Left renal pelvis (tissue), 4 donors: ENCODE measurements around the gene HEPACAM. TPM values are rescaled to one million over a fixed set of nuclear protein-coding genes. Genes with fewer than 3 reads are reported as not detected.
A peak's percentile ranks its signal among the peaks of the same experiment; 100 is the strongest.
"Not testable (repeated sequence)": the region's sequence is repeated elsewhere in the genome, so short reads cannot be mapped to it uniquely, and the experiment has no call there.

ENCODE experiments used
- DNase-seq, 4 donors: peaks; one replicate each; pipeline ENCODE4 v3.0.0-alpha.2; 2013; ENCODE audit warnings: low read depth in 4 of 4, low spot score in 3 of 4
- polyA plus RNA-seq, 4 donors: library from polyadenylated mRNA; unstranded; fragments of 120-200 nt; gene quantifications; one replicate each; pipeline ENCODE4 v1.2.1, GENCODE V29; 2013; ENCODE audit not compliant: insufficient read length in 4 of 4

The HEPACAM gene, protein sequence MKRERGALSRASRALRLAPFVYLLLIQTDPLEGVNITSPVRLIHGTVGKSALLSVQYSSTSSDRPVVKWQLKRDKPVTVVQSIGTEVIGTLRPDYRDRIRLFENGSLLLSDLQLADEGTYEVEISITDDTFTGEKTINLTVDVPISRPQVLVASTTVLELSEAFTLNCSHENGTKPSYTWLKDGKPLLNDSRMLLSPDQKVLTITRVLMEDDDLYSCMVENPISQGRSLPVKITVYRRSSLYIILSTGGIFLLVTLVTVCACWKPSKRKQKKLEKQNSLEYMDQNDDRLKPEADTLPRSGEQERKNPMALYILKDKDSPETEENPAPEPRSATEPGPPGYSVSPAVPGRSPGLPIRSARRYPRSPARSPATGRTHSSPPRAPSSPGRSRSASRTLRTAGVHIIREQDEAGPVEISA
- polyA plus RNA-seq: 1 to 10 TPM in 3 of 4 donors, under 1 TPM in 1; 0.11 to 2.4 (median 2.0) TPM

DNA sequence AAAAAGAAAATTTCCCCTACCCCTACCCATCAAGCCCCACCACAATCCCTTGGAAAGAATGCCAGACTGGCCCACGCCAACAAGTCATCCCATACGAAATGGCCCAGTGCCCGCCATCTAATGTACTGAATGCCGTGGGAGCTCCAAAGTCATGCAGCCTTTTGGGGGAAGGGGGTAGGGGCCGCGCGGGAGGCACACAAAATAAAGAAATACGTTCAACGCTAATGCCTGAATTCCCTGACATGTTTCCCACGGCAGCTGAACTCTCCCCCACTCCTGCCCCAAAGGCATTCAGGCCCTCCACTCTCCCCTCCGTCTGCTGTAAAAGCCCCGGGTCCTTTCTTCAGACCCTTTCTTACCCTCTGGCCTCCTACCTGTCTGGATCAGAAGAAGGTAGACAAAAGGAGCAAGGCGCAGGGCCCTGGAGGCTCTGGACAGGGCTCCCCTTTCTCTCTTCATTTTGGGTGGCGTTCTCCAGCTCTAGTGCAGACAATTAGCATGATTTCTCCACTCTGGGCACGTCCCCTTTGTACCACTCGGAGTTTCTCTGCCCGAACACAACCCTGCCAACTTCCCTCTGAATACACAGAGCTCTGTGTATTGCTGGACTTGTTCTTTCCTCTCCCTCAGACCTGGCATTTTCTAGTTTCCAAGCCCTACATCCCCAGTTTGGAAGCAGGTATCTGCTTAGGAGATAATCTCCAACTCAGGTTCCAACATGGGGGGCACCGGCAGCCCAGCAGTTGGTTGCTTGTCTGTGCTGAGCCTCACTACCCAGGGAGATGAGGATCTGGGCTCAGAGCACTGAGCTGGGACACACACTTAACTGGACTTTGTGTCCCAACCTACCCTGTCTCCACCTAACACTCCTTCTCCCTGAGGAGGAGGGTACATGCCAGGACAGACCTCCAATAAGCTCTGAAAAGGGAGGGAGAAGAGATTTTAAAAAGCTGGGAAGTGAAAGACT is at the start of gene HEPACAM:
Gene HEPACAM (minus strand): TSS at position 500 of the 967 bp plus-strand sequence. CDS start 41 bp downstream, at position 459.
- no peak for DNase-seq

DNA sequence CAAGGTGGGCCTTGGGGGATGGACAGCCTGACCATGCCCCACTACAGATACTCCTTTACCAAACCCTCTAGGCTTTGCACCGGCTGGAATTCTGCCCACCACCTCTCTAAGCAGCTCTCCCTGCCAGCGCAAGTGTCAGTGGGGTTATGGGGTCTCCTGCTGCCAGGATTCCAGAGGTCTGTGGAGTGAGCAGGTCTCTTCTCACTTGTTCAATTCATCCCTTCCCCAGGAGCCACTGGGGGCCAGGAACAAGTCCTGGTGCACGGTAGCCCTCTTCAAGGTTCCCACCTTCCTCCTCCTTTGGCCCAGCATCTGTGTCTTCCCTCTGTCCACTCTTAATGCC is 48.6 kb upstream of the HEPACAM start:
- no peak for DNase-seq

DNA sequence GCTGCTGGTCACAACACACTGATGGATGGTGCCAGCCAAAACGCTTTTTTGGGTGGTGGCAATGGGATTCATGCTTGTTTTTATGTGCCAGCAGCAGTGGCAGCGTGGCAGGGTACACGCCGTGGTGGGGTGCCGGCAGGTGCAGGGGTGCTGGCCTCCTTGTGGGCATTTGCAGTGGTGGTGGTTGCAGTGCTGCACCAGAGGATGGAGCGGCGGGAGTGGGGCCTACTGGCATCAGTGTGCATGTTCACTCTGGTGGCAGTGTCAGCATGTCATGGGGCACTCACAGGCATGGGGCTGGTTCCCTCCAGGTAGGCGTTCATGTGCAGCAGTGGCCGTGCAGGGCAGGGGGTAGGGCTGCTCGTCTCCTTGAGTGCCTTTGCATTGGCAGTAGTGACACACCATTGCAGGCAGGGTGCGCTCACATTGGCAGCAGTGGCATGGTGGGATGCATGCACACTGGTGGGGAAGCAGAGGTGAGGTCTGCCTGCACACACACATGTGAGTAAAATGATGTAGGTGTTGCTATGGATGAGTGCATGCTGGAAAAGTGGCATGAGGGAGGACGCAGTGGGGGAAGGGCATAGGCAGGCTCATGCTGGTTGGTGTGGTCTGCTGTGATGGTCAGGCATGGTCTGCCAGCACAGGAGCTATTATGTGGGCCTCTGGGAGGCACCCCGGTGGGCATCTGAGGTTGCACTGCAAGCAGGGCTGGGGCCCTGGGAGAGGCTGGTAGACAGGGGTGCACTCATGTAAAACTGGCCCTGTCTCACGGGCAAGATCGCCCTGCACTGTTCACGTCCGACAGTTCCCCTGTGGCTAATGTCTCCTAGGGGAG is 48.0 kb upstream of the HEPACAM start:
- no peak for DNase-seq

DNA sequence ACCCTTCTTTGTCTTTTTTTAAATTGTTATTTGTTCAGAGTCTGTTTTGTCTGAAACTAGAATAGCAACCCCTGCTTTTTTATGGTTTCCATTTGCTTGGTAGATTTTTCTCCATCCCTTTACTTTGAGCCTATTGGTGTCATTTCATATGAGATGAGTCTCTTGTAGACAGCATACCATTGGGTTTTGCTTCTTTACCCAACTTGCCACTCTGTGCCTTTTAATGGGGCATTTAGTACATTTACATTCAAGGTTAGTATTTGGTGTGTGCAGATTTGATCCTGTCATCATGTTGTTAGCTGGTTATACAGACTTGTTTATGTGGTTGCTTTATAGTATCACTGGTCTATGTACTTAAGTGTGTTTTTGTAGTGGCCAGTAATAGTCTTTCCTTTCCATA is 46.2 kb upstream of the HEPACAM start:
- no peak for DNase-seq

DNA sequence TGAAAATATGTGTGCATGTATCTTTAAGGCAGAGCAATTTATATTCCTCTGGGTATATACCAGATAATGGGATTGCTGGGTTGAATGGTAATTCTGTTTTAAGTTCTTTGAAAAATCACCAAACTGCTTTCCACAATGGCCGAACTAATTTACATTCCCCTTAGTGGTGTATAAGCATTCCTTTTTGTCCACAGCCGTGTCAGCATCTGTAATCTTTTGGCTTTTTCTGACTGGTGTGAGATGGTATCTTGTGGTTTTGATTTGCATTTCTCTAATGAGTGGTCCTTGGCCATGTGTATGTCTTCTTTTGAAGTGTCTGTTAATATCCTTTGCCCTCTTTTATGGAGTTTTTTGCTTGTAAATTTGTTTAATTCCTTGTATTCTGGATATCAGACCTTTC is 42.5 kb upstream of the HEPACAM start:
- DNase-seq: no peak

DNA sequence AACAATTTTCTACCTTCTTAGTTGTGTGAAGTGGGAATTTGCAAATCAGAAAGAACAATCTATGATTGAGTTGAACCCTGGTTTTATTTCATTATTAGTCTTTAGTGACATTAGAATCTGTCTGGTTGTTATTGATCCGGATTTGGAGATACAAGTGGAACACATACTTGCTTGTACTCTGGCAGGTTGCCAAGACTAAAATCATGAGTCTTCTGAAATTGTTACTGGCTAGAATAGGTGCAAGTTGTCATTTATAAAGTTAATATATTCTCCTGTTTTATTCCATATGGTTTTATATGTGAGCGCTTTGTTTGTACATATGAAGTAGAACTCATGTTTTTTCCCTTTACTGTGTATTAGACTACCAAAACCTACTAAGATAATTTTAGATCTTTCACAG is 41.2 kb upstream of the HEPACAM start:
- DNase-seq: no peak

DNA sequence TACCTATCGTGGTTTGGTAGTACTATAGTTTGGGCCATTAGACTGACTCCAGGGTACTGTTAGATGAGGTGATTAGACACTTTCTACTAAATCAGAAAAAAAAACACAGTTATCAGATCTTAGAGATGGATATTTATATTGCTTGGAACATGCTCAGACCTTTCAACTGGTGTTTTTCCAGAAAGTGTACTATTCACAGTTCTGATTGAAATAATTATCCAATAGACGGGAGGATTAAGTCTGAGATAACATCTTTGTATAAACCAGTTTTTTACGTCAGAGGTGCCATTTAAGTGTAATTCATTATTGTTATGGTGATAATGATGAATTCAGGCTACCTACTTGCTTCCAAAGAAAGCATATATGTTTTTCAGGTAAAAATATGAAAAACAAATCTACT is 40.7 kb upstream of the HEPACAM start:
- no peak for DNase-seq

DNA sequence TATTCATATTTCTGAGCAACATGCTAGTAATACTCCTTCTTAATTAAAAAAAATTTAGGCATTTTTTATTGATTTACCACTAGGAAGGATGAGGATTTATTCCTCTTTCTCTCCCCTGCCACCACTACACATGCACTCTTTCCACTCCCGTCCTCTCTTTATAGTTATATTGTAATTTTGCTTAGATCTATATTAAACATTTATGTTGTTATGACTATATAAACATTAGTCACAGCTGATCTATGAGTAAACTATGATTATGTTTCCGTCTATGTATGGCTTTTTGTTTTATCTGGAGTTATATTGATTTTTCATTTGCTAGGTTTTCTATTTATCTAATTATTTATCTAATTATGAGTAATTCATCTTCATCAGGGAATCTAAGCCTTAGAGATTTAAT is 36.0 kb upstream of the HEPACAM start:
- DNase-seq: no peak

DNA sequence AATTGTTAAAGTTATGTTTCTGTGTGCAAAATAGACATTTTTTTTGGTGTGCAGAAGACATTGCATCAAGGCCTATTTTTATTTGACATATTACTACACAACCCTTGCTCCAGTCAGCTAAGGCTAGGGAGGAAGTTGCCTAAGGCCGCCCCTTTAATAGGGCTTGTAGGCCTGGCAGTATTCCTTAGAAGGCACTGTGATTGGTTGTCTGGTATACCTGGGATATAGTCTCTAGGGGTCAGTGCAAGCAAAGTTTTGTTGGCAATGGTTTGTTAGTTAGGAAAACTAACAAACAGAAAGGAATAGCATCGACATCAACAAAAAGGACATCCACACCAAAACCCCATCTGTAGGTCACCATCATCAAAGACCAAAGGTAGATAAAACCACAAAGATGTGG is 35.1 kb upstream of the HEPACAM start:
- no peak for DNase-seq

DNA sequence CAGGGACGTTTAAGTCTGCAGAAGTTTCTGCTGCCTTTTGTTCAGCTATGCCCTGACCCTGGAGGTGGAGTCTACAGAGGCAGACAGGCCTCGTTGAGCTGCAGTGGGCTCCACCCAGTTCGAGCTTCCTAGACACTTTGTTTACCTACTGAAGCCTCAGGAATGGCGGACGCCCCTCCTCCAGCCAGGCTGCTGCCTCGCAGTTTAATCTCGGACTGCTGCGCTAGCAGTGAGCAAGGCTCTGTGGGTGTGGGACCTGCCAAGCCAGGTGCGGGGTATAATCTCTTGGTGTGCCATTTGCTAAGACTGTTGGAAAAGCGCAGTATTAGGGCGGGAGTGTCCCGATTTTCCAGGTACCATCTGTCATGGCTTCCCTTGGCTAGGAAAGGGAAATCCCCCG is 32.4 kb upstream of the HEPACAM start:
- DNase-seq: not testable (repeated sequence)

DNA sequence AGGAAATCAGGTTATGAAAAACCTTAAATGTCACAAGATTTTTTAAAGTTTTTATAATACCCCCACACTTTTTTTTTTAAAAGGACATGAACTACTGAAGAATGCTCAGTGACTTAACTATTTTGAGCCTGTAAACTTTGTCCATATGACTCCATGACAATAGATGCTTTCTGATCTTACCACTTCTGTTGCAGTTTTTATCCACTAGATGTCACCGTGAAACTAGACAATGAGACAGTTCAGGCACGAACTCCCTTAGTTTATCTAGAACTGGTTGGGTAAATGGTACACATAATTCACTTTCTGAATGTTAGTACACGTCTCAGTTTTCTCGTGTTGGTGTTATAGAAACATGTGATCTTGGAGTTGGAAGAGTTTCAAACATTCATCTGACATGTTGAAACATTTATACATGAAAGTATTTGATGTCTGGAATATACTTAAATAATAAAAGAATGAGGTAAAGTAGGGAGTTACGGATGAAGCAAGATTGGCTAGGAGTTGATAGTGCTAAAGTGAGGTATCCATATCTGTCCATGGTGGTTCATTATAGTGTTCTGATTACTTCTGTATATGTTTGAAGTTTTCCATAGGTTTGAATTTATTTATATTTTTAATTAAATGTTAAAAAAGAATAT is 26.2 kb upstream of the HEPACAM start:
- DNase-seq: peak; percentile 27 to 54 (median 52)

DNA sequence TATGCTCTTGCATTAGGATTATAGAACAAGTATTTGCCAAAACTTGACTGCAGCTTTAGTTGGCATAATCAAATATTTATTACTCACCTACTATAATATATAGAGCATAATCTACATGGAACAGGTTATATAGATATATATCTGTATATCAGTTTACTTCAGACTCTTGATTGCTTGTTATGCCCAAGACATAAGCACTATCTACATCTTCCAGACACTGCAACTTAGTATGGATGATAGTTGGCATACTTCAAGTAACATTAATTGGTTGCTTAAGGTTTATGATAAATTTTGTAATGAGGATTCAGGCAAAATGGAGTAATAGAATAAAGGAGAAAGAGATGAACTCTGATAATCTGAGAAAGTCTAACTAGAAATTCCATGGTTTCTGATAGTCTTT is 19.2 kb upstream of the HEPACAM start:
- DNase-seq: no peak

DNA sequence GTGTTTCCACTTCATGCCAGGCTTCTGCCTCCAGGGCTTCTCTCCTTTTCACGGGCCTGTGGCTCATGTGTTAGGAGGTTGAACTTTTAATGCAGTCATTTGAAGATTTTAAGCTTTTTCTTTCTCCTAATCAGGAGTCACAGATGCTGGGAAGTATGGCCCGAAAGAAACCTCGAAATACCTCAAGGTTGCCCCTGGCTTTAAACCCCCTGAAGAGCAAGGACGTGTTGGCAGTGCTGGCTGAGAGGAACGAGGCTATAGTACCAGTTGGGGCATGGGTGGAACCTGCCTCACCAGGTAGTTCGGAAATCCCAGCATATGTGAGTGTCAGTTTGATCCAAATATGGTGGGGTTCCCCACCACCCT is 18.7 kb upstream of the HEPACAM start:
- no peak for DNase-seq

DNA sequence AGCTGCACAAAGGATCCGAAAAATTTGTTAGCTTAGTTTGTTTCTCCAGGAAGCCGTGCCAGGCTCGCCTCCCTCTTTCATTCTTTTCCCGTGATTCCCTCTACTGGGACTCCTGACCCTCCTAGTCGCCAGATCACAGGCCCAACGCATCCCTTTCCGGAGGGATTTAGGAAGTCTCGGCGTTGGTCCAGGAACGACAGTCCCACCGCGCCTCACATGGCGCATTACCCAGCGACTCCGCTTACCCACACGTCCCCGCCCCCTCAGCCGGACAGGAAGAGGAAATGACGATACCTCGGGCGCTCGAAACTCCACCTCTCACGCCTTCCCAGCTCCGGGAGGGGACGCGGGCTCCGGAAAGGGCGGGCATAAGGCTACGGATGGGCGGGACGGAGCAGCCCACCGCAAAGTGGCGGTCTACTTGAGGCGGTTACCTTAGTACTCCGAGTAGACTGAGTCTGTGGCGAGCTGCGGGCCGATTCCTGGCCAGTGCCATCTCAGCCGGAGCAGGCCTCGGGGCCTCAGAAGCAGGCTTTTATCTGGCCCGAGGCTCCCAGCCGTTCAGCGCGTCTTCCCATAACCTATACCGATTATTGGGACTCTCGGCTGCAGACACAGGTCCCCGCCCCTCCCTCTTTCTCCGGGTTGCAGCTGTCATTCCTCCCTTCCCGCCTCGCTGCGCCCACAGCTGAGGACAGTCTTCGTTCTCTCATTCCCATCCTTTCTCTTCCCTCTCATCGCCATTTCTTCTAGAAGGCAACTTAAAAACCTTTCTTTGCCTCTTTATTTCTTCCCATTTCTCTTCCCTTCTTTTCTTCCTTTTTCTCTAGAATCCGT is 18.1 kb upstream of the HEPACAM start, which contains the start of gene CCDC15:
Gene CCDC15 (plus strand): TSS at position 450 of the 837 bp plus-strand sequence. CDS start 531 bp downstream, outside the sequence.
- peak; percentile 95 to 98 (median 96) for DNase-seq

DNA sequence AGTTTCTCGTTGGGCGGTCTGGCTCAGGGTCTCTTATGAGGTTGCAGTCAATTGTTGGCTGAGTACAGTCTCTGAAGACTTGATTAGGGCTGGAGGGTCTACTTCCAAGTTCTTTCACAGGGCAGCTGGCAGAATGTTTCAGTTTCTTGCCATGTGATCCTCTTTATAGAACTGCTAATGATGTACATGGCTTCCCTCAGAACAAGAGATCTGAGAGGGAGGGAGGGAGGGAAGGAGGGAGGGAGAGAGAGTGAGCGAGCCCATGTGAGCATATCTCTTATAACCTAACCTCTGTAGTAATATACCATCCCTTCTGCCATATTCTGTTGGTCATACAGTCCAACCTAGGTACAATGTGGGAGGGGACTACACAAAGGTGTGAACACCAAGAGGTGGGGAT is 15.5 kb upstream of the HEPACAM start:
- no peak for DNase-seq

DNA sequence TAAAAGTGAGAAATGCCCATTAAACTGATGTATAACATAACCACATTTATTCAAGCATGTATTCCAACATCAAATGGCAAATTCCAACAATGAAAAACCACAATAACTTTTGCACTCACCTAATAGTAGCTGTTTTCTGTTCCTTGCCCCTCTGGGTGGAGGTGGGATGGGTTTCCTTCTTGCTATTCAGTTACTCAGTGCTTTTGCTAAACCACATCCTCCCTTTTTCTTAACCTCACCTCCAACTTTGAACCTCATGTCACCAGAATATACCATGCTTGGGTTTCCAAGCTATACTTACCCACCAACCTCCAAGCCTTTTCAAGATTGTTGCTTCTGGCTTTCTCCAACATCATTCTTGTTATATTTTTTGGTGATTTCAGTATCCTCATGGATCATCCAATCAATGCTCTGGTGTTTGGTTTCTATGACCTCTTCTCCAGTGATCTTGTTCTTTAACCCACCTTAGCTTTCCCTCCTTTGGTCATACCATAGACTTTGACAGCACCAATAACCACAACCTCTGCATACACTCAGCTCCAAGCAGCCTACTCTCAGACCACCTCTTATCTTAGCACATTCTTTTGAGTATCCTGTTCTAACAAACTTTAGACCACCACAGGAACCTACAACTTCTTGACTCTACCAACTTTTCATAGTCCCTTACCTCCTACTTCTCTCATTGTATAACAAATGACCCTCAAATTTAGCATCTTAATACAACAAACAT is 14.9 kb upstream of the HEPACAM start:
- DNase-seq: no peak

DNA sequence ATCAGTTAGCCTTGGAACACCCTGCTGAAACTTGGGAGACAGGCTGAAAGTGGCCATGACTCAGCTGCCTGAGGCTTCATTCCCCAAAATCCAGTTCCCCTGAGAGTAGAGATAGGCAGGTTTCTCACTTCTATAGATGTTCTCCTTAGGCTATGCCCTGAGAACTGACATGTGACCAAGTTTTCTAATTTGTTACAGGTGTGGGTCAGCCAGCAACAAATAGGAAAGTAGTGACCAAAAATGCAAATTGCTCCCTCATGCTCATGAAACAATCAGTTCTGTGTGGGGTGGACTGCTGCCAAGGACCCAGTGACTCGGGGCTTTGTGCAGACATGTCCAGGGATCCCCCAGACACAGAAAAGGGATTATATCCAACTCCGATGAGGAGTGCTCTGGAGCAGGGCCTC is 10.9 kb upstream of the HEPACAM start:
- no peak for DNase-seq

DNA sequence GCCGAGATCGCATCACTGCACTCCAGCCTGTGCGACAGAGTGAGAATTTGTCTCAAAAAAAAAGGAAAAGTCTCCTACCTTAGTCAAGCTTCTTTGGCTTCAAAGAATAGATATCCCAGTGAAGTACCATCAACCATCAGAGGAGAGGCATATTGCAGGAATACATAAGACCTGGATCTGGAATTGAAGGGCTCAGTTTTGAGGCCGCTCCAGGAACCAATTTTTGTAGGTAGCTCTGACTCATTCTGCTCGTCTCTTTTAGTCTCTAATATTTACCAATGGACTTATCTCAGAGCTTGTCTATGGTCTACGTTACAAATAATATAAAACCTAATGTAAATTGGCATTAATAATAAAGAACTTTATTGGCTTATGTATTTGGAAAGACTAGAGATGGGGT is 10.0 kb upstream of the HEPACAM start:
- no peak for DNase-seq

DNA sequence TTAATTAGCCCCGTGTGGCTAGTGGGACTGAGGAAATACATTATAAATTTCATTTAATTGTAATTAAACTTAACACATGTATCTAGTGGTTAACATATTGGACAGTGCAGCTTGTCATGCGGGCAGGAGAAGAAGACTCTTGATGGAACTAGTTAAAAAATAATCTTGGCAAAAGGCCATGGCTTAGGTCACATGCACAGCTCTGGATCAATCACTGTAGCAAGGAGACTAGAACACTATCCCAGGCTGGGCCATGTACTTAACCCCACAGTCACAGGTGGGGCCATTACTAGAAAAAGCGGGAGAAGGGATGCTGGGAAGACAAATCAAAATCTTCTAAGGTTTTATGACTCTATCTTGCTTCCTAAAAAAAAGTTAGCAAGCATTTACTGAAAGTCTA is 8.7 kb upstream of the HEPACAM start:
- DNase-seq: no peak
